ENCODE measurements around the gene PSMB11. TPM values are rescaled to one million over a fixed set of nuclear protein-coding genes. Genes with fewer than 3 reads are reported as not detected.

The PSMB11 gene
- total RNA-seq, 1 donor from 2014 or later = not detected

DNA sequence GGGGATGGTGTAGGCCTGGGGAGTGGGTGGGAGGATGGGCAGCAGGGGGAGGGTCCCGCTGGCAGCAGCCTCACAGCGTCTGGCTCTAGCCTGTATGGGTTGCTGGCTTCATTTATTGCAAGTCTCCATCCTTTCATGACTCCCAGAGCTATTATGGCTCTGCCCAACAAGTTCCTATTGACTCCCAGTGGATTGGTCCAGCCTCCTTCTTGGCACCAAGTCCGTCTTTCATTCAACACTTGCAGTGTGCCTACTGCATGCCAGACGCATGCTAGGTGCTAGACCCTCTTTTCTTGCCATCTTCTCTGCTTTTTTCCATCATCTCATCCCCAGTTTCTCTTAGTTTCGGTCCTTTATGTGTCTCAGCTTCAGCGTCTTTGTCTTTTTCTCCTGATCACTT lies 1.1 kb downstream of the PSMB11 start:
- DNase-seq = no peak

DNA sequence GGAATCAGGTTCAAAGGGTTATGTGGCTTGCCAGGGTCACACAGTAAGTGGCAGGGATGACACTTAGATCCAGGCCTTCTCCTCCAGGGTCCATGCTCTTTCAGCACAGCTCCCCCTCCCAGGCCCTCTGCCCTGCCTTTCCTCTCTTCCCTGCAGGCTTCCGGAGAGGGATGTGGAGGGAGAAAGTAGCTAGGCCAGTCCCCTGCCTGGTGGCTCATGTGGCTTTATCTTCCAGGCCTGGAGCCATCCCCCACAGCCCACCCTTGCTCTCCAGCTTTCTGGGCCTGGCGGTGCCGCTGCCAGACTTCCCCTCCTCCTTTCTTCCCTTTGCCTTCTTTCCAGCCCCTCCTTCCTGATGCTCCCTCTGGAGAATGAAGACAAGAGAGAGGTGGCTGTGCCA lies 1.7 kb downstream of the PSMB11 start:
- intact Hi-C loops (cut with DNase I) = no loop called here
- peaks cover 11% of the 10 kb centered on the region for H3K4me1 ChIP-seq
- no peaks in the 10 kb centered on the region for H3K27me3 ChIP-seq (ENCODE audit: low read depth)
- no peak for ATAC-seq
- H3K9me3 ChIP-seq = no peaks in the 10 kb centered on the region
- DNase-seq = no peak
- no peak overlapping the region for H3K27ac ChIP-seq
- no peak for TF ChIP-seq CTCF (IDR thresholded peaks at IDR 0.05)
- H3K36me3 ChIP-seq = no peaks in the 10 kb centered on the region
- no peak overlapping the region for H3K4me3 ChIP-seq

More for the DNA sequence above, 1.1 kb downstream of the PSMB11 start:
- no peaks in the 10 kb centered on the region for H3K27me3 ChIP-seq (ENCODE audit: low read depth)
- no peaks in the 10 kb centered on the region for H3K36me3 ChIP-seq
- H3K4me3 ChIP-seq = no peak overlapping the region
- H3K4me1 ChIP-seq = peaks cover 11% of the 10 kb centered on the region
- no peak for ATAC-seq
- no peak for TF ChIP-seq CTCF (IDR thresholded peaks at IDR 0.05)
- no peaks in the 10 kb centered on the region for H3K9me3 ChIP-seq
- intact Hi-C loops (cut with DNase I) = no loop called here
- H3K27ac ChIP-seq = no peak overlapping the region

GRCh38 chr14:23044840-23045239 lies 2.8 kb downstream of the PSMB11 start:
- DNase-seq (no peak), ATAC-seq (no peak)
- no peak for TF ChIP-seq CTCF (IDR thresholded peaks at IDR 0.05)
- Histone ChIP-seq H3K27me3 (ENCODE audit: low read depth) (no peaks in the 10 kb centered on the region), H3K9me3 (no peaks in the 10 kb centered on the region), H3K4me3 (no peak overlapping the region), H3K36me3 (no peaks in the 10 kb centered on the region), H3K27ac (peak overlapping the region; percentile 28), H3K4me1 (peaks cover 11% of the 10 kb centered on the region)
- intact Hi-C loops (cut with DNase I) = no loop called here

DNA sequence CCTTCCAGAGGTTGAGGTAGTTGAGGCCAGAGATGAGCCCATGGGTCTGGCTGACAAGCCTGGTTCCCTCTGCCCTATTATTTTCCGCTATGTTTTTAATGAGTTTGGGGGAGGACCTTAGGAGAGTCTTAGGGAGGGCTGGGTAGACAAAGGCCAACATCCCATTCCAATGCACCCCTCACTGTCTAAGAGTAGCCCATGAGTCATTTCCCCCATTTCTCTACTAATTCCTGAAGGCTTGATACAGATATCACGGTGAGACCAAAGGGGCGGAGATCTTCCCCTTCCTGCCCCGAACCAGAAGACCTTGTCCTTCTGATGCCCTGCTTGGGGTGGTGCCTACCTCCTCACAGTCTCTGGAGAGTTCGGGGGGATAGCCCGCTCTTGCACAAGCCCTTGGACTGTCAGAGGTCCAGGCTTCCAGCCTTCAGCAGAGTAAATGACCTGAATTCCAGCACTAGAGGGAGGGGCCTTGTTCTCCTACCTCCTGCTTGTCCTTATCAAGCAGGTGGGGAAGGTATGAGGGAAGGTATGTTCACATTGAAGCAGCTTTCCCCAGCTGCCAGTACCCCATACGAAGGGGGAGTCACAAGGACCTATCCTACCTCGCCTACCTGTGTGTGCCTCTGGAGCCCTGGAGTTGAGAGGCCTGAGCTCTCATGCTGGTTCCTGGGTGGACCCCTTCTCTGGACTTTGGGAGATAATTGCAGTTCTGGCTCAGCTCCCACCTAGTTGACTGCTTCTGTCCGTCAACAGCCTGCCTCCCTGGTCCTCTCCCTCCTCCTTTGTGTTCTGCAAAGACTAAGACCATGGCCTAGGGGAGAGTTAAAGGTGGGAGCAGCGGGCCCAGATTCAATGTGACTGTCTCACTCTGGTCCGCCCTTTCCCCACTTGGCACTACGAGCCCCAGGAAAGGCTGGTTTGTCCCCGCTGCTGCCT lies 3.7 kb downstream of the PSMB11 start:
- Histone ChIP-seq H3K27me3 (ENCODE audit: low read depth) (no peaks in the 10 kb centered on the region), H3K4me1 (peaks cover 11% of the 10 kb centered on the region), H3K4me3 (no peak overlapping the region), H3K27ac (peak overlapping the region; percentile 28), H3K9me3 (no peaks in the 10 kb centered on the region), H3K36me3 (no peaks in the 10 kb centered on the region)
- ATAC-seq (peak; percentile 19 to 54), DNase-seq (no peak)
- intact Hi-C loops (cut with DNase I) = no loop called here
- no peak for TF ChIP-seq CTCF (IDR thresholded peaks at IDR 0.05)

- Histone ChIP-seq H3K36me3 (no peaks in the 10 kb centered on the region), H3K4me1 (peaks cover 11% of the 10 kb centered on the region), H3K27ac (peak overlapping the region; percentile 58), H3K27me3 (ENCODE audit: low read depth) (no peaks in the 10 kb centered on the region), H3K9me3 (no peaks in the 10 kb centered on the region), H3K4me3 (peak overlapping the region; percentile 27)
- no peak for TF ChIP-seq CTCF (IDR thresholded peaks at IDR 0.05)
- DNase-seq (no peak), ATAC-seq (no peak)
- intact Hi-C loops (cut with DNase I) = no loop called here
Observed at GRCh38 chr14:23047034-23047634, 5.1 kb downstream of the PSMB11 start.

All from lower lobe of right lung (tissue), 2 donors.